Measurements from ENCODE around the gene LRRC66.

LRRC66 gene

GRCh38 chr4:52005604-52006273 is 14.4 kb downstream of the LRRC66 start:
- TF ChIP-seq, protein P1, sequence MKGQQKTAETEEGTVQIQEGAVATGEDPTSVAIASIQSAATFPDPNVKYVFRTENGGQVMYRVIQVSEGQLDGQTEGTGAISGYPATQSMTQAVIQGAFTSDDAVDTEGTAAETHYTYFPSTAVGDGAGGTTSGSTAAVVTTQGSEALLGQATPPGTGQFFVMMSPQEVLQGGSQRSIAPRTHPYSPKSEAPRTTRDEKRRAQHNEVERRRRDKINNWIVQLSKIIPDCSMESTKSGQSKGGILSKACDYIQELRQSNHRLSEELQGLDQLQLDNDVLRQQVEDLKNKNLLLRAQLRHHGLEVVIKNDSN (IDR thresholded peaks at IDR 0.05), result no peak
- TF ChIP-seq NFIC (IDR thresholded peaks at IDR 0.05) (no peak), EP300 (IDR thresholded peaks at IDR 0.05; ENCODE audit: borderline replicate concordance) (no peak), FOXM1 (IDR thresholded peaks at IDR 0.05; ENCODE audit: borderline replicate concordance, low read depth) (no peak), YY1 (IDR thresholded peaks at IDR 0.05; ENCODE audit: low read depth) (no peak), CREB1 (IDR thresholded peaks at IDR 0.05; ENCODE audit: low read depth) (no peak), TAF1 (IDR thresholded peaks at IDR 0.05; ENCODE audit: low read depth) (no peak), ZBTB7A (IDR thresholded peaks at IDR 0.05; ENCODE audit: low read depth) (no peak), REST (IDR thresholded peaks at IDR 0.05; ENCODE audit: low read depth) (no peak), CEBPB (IDR thresholded peaks at IDR 0.05) (no peak), RAD21 (IDR thresholded peaks at IDR 0.05; ENCODE audit: low read depth) (no peak), TEAD4 (IDR thresholded peaks at IDR 0.05) (no peak), TCF12 (IDR thresholded peaks at IDR 0.05; ENCODE audit: low read depth) (no peak), EGR1 (IDR thresholded peaks at IDR 0.05) (no peak)
- TF ChIP-seq, protein P2, sequence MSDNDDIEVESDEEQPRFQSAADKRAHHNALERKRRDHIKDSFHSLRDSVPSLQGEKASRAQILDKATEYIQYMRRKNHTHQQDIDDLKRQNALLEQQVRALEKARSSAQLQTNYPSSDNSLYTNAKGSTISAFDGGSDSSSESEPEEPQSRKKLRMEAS (IDR thresholded peaks at IDR 0.05), result no peak

DNA sequence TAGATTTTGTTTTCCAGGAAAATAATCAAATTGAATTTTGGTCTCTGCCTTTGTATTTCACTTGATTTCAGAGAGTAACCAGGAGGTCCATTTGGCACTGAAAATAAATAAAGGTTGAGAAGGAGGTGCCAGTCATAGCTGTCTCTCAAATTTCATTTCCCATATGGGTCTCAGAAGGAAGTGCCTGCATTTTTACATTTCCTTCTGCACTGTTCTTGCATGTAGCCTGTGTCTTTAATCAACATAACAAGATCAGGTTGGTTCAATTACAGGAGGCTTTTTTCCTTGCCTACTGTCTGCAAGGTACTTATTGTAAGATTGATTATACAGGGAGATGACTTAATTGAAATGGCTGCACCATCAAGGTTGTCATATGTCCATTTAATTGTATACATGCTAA is 15.7 kb downstream of the LRRC66 start:
- TF ChIP-seq TEAD4 (IDR thresholded peaks at IDR 0.05), result no peak
- TF ChIP-seq ZBTB7A (IDR thresholded peaks at IDR 0.05; ENCODE audit: low read depth), result no peak
- TF ChIP-seq REST (IDR thresholded peaks at IDR 0.05; ENCODE audit: low read depth), result no peak
- no peak for TF ChIP-seq FOXM1 (IDR thresholded peaks at IDR 0.05; ENCODE audit: borderline replicate concordance, low read depth)
- TF ChIP-seq RAD21 (IDR thresholded peaks at IDR 0.05; ENCODE audit: low read depth), result no peak
- TF ChIP-seq, protein P1 (IDR thresholded peaks at IDR 0.05), result no peak
- no peak for TF ChIP-seq YY1 (IDR thresholded peaks at IDR 0.05; ENCODE audit: low read depth)
- TF ChIP-seq EGR1 (IDR thresholded peaks at IDR 0.05), result no peak
- no peak for TF ChIP-seq EP300 (IDR thresholded peaks at IDR 0.05; ENCODE audit: borderline replicate concordance)

DNA sequence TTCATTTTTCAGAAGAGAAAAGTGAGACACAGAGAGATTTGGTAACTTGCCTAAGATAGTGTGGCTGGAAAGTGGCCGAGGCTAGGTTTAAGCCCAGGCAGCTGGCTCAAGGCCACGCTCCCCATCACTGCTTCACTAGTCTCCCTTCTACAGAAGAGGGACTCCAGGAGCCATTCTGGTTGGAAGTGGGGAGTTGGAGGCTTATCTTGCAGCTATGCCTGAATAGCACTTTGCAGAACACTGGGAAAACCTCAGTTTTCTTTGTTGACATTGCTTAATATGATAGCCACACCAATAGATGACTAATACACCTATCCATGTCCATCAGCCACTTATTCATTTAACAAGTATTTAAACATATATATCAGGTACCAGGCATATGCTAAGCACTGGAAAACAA is 18.5 kb downstream of the LRRC66 start:
- no peak for TF ChIP-seq NFIC (IDR thresholded peaks at IDR 0.05)
- TF ChIP-seq FOXM1 (IDR thresholded peaks at IDR 0.05; ENCODE audit: borderline replicate concordance, low read depth), result no peak
- TF ChIP-seq CEBPB (IDR thresholded peaks at IDR 0.05), result no peak
- no peak for TF ChIP-seq TCF12 (IDR thresholded peaks at IDR 0.05; ENCODE audit: low read depth)
- TF ChIP-seq TEAD4 (IDR thresholded peaks at IDR 0.05), result no peak
- no peak for TF ChIP-seq YY1 (IDR thresholded peaks at IDR 0.05; ENCODE audit: low read depth)
- TF ChIP-seq, protein P1 (IDR thresholded peaks at IDR 0.05), result no peak
- no peak for TF ChIP-seq REST (IDR thresholded peaks at IDR 0.05; ENCODE audit: low read depth)
- TF ChIP-seq RAD21 (IDR thresholded peaks at IDR 0.05; ENCODE audit: low read depth), result no peak
- no peak for TF ChIP-seq EGR1 (IDR thresholded peaks at IDR 0.05)
- no peak for TF ChIP-seq TAF1 (IDR thresholded peaks at IDR 0.05; ENCODE audit: low read depth)
- TF ChIP-seq ZBTB7A (IDR thresholded peaks at IDR 0.05; ENCODE audit: low read depth), result no peak

DNA sequence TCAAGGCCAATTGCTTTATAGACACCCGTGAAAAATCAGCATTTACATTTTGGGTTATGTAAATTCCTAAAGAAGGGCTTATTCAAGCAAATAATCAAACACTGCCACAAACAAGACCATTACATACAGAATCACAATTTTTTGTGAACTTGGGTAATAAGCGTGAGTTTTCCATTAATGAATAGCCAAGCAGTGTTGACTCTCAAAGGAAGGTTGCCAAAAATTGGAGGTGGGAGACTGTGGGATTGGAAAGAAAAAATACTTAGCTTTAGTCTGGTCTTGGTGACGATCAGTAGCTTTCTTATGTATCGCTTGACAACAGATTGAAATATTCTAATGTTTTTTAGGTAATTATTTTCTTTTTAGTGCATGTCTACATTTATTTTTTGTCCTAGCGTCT is 20.9 kb downstream of the LRRC66 start:
- TF ChIP-seq, protein P1 (IDR thresholded peaks at IDR 0.05), result no peak
- TF ChIP-seq YY1 (IDR thresholded peaks at IDR 0.05; ENCODE audit: low read depth) (no peak), RAD21 (IDR thresholded peaks at IDR 0.05; ENCODE audit: low read depth) (no peak), EP300 (IDR thresholded peaks at IDR 0.05; ENCODE audit: borderline replicate concordance) (no peak), REST (IDR thresholded peaks at IDR 0.05; ENCODE audit: low read depth) (no peak), CEBPB (IDR thresholded peaks at IDR 0.05) (no peak), NFIC (IDR thresholded peaks at IDR 0.05) (no peak), TCF12 (IDR thresholded peaks at IDR 0.05; ENCODE audit: low read depth) (no peak), TAF1 (IDR thresholded peaks at IDR 0.05; ENCODE audit: low read depth) (no peak), EGR1 (IDR thresholded peaks at IDR 0.05) (no peak), FOXM1 (IDR thresholded peaks at IDR 0.05; ENCODE audit: borderline replicate concordance, low read depth) (no peak), ZBTB7A (IDR thresholded peaks at IDR 0.05; ENCODE audit: low read depth) (no peak), CREB1 (IDR thresholded peaks at IDR 0.05; ENCODE audit: low read depth) (no peak), TEAD4 (IDR thresholded peaks at IDR 0.05) (no peak)
- TF ChIP-seq, protein P2 (IDR thresholded peaks at IDR 0.05), result no peak
